ENCODE data around the gene NPIPB8. TPM values are rescaled to one million over a fixed set of nuclear protein-coding genes. Genes with fewer than 3 reads are reported as not detected.
"Not testable (repeated sequence)": the region's sequence is repeated elsewhere in the genome, so short reads cannot be mapped to it uniquely, and the experiment has no call there.

Gene NPIPB8
- polyA plus RNA-seq (2012; ENCODE audit: low read depth, missing spikeins) = not detected

- not testable (repeated sequence) for DNase-seq (ENCODE audit: insufficient read length, low spot score); FAIRE-seq
Measured at GRCh38 chr16:28637765-28638164, at the start of gene NPIPB8. Gene NPIPB8 (plus strand): TSS chr16:28638065. CDS start chr16:28638361, 296 bp downstream.

DNA sequence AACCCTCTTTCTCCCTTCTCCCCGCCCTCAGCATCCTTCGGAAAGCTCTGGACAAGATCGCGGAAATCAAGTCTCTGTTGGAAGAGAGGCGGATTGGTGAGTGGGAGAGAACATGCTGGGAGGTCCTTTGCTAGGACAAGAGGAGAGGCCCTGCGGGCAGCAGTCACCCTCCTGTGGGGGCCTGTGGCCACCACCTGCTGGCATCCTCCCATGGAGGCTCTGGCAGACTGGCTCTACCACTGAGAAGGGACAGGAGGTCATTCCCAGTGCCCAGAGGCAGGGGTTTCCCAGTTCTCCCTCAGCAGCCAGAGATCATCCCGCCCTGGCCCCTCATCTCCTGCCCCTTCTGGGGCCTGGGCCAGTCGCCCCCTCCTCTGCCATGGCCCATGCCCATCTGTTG lies 48.8 kb upstream of the NPIPB8 start:
- no peak for FAIRE-seq
- no peak for DNase-seq (ENCODE audit: insufficient read length, low spot score)
- TF ChIP-seq POU2F2 (IDR thresholded peaks at IDR 0.05; ENCODE audit: low read depth, low read length) (no peak), SPI1 (IDR thresholded peaks at IDR 0.05; ENCODE audit: low read depth, low read length) (no peak), POLR2AphosphoS5 (IDR thresholded peaks at IDR 0.05; ENCODE audit: low read depth, low read length) (no peak), POLR2A (IDR thresholded peaks at IDR 0.05; ENCODE audit: low read depth, low read length) (no peak), TAF1 (IDR thresholded peaks at IDR 0.05; ENCODE audit: low read depth, low read length) (no peak), PAX5 (IDR thresholded peaks at IDR 0.05; ENCODE audit: insufficient read depth, low read length, severe bottlenecking) (no peak)

DNA sequence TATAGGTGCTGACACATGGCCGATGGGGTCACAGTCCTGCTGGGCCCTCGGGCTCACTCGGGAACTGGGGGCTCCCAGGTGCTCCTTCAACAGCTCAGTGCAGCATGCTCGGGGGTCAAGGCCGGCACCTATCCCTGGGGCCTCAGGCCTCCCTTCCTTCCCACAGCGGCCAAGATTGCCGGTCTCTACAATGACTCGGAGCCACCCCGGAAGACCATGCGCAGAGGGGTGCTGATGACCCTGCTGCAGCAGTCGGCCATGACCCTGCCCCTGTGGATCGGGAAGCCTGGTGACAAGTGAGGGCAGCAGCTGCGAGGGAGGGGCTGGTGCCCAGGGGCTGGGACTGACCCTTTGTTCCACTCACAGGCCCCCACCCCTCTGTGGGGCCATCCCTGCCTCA lies 47.9 kb upstream of the NPIPB8 start:
- no peak for TF ChIP-seq POU2F2 (IDR thresholded peaks at IDR 0.05; ENCODE audit: low read depth, low read length)
- TF ChIP-seq SPI1 (IDR thresholded peaks at IDR 0.05; ENCODE audit: low read depth, low read length) = no peak
- no peak for TF ChIP-seq TAF1 (IDR thresholded peaks at IDR 0.05; ENCODE audit: low read depth, low read length)
- no peak for TF ChIP-seq POLR2A (IDR thresholded peaks at IDR 0.05; ENCODE audit: low read depth, low read length)
- no peak for TF ChIP-seq POLR2AphosphoS5 (IDR thresholded peaks at IDR 0.05; ENCODE audit: low read depth, low read length)
- TF ChIP-seq PAX5 (IDR thresholded peaks at IDR 0.05; ENCODE audit: insufficient read depth, low read length, severe bottlenecking) = no peak
- DNase-seq (ENCODE audit: insufficient read length, low spot score) (no peak), FAIRE-seq (no peak)

DNA sequence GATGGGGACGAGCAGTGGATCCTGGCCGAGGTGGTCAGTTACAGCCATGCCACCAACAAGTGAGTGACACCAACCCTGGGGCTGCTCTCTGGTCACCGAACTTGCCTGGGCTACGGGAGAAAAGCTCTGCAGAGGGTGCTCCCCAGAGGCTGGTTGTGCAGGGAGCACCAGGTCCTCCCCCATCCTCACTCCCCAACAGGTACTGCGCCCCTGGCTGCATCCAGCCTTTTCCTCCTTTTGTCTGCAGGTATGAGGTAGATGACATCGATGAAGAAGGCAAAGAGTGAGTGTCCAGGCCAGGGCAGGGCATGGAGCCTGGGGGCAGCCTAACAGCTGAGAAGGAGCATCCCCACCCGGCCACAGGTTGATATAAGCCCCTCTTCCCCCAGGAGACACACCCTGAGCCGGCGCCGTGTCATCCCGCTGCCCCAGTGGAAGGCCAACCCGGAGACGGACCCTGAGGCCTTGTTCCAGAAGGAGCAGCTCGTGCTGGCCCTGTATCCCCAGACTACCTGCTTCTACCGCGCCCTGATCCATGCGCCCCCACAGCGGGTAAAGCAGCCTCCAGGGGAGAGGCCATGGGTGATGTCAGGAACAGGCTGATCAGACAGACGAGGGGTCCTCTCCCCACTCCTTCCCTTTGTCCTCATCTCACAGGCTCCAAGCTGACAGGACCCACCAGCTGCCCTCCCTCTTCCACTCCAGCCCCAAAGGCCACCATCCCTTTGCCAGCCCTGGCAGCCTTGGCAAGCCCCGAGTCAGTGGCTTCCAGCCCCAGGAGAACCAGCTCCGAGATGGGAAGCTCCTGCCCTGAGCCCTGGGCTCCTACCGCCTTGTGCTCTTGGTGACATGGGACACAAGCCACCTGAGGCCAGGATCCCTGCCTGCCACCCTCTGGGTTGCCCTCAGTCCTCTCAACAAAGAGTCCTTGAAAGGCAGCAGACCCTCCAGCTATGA lies 47.2 kb upstream of the NPIPB8 start:
- FAIRE-seq (no peak), DNase-seq (ENCODE audit: insufficient read length, low spot score) (no peak)
- no peak for TF ChIP-seq POLR2AphosphoS5 (IDR thresholded peaks at IDR 0.05; ENCODE audit: low read depth, low read length)
- no peak for TF ChIP-seq PAX5 (IDR thresholded peaks at IDR 0.05; ENCODE audit: insufficient read depth, low read length, severe bottlenecking)
- no peak for TF ChIP-seq SPI1 (IDR thresholded peaks at IDR 0.05; ENCODE audit: low read depth, low read length)
- TF ChIP-seq TAF1 (IDR thresholded peaks at IDR 0.05; ENCODE audit: low read depth, low read length) = no peak
- TF ChIP-seq POU2F2 (IDR thresholded peaks at IDR 0.05; ENCODE audit: low read depth, low read length) = no peak
- TF ChIP-seq POLR2A (IDR thresholded peaks at IDR 0.05; ENCODE audit: low read depth, low read length) = no peak

- no peak for FAIRE-seq
- DNase-seq (ENCODE audit: insufficient read length, low spot score) = no peak
- TF ChIP-seq SPI1 (IDR thresholded peaks at IDR 0.05; ENCODE audit: low read depth, low read length) (no peak), POU2F2 (IDR thresholded peaks at IDR 0.05; ENCODE audit: low read depth, low read length) (no peak), POLR2AphosphoS5 (IDR thresholded peaks at IDR 0.05; ENCODE audit: low read depth, low read length) (no peak), POLR2A (IDR thresholded peaks at IDR 0.05; ENCODE audit: low read depth, low read length) (no peak), TAF1 (IDR thresholded peaks at IDR 0.05; ENCODE audit: low read depth, low read length) (no peak), PAX5 (IDR thresholded peaks at IDR 0.05; ENCODE audit: insufficient read depth, low read length, severe bottlenecking) (no peak)
Measured at GRCh38 chr16:28591355-28591754, 46.5 kb upstream of the NPIPB8 start.

DNA sequence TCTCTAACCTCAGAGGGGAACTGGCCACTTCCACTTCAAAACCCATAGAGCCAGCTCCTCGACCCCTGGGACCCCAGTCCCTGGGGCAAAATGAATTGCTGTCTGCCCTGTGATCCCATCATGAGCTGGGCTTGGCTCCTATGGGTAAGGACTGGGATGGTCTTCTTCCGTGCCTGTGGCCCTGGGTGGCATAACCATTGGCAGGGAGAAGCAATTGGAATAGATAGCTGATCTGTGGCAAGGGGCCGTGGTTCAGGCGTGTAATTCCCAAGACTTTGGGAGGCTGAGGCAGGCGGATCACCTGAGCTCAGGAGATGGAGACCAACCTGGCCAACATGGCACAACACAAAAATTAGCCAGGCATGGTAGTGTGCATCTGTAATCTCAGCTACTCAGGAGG lies 45.4 kb upstream of the NPIPB8 start:
- TF ChIP-seq SPI1 (IDR thresholded peaks at IDR 0.05; ENCODE audit: low read depth, low read length) (no peak), POU2F2 (IDR thresholded peaks at IDR 0.05; ENCODE audit: low read depth, low read length) (no peak), TAF1 (IDR thresholded peaks at IDR 0.05; ENCODE audit: low read depth, low read length) (no peak), POLR2A (IDR thresholded peaks at IDR 0.05; ENCODE audit: low read depth, low read length) (no peak)
- no peak for FAIRE-seq

GRCh38 chr16:28592979-28593553 lies 44.8 kb upstream of the NPIPB8 start:
- FAIRE-seq (no peak), DNase-seq (ENCODE audit: insufficient read length, low spot score) (no peak)
- TF ChIP-seq POLR2AphosphoS5 (IDR thresholded peaks at IDR 0.05; ENCODE audit: low read depth, low read length) = no peak
- TF ChIP-seq PAX5 (IDR thresholded peaks at IDR 0.05; ENCODE audit: insufficient read depth, low read length, severe bottlenecking) = no peak
- TF ChIP-seq POLR2A (IDR thresholded peaks at IDR 0.05; ENCODE audit: low read depth, low read length) = no peak

More for the DNA sequence above, 45.4 kb upstream of the NPIPB8 start:
- DNase-seq (ENCODE audit: insufficient read length, low spot score) = no peak

GRCh38 chr16:28595451-28595850 lies 42.4 kb upstream of the NPIPB8 start:
- not testable (repeated sequence) for DNase-seq (ENCODE audit: insufficient read length, low spot score)

GRCh38 chr16:28596115-28596630 lies 41.7 kb upstream of the NPIPB8 start:
- TF ChIP-seq PAX5 (IDR thresholded peaks at IDR 0.05; ENCODE audit: insufficient read depth, low read length, severe bottlenecking) (no peak), POLR2AphosphoS5 (IDR thresholded peaks at IDR 0.05; ENCODE audit: low read depth, low read length) (no peak), TAF1 (IDR thresholded peaks at IDR 0.05; ENCODE audit: low read depth, low read length) (no peak), SPI1 (IDR thresholded peaks at IDR 0.05; ENCODE audit: low read depth, low read length) (no peak), POLR2A (IDR thresholded peaks at IDR 0.05; ENCODE audit: low read depth, low read length) (no peak), POU2F2 (IDR thresholded peaks at IDR 0.05; ENCODE audit: low read depth, low read length) (no peak)
- DNase-seq (ENCODE audit: insufficient read length, low spot score) = no peak

More at GRCh38 chr16:28595451-28595850, 42.4 kb upstream of the NPIPB8 start:
- not testable (repeated sequence) for FAIRE-seq

More at GRCh38 chr16:28596115-28596630, 41.7 kb upstream of the NPIPB8 start:
- no peak for FAIRE-seq
